ENCODE results near the gene ZSCAN26.

DNA sequence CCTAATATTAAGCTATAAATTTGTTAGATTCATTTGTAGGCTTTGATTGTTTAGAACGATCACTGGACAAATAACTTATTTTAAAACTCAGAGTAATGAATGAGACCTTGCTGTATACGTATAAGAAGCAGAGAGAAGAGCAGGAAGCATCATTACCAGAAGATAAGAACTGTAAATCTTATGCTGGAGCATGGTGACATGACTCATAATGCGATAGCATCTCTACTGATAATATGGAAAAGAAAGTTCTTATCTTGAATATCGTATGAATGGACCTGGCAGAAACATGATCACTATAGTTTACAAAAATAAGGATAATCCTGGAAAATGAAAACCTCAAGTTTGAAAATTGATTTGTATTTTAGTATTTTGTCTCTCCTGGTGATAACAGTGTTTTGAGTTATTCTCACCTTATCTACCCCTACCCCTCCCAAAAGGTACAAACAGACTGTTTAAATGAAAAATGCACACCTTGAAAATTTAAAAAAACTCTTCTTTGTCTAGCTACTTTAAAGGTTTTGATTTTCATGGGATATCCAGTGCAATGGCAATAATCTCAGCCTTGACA is 2.0 kb upstream of the ZSCAN26 start:
- TF ChIP-seq, protein P1, sequence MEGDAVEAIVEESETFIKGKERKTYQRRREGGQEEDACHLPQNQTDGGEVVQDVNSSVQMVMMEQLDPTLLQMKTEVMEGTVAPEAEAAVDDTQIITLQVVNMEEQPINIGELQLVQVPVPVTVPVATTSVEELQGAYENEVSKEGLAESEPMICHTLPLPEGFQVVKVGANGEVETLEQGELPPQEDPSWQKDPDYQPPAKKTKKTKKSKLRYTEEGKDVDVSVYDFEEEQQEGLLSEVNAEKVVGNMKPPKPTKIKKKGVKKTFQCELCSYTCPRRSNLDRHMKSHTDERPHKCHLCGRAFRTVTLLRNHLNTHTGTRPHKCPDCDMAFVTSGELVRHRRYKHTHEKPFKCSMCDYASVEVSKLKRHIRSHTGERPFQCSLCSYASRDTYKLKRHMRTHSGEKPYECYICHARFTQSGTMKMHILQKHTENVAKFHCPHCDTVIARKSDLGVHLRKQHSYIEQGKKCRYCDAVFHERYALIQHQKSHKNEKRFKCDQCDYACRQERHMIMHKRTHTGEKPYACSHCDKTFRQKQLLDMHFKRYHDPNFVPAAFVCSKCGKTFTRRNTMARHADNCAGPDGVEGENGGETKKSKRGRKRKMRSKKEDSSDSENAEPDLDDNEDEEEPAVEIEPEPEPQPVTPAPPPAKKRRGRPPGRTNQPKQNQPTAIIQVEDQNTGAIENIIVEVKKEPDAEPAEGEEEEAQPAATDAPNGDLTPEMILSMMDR (IDR thresholded peaks at IDR 0.05) = no peak
- no peak for TF ChIP-seq POLR2A (IDR thresholded peaks at IDR 0.05)

All from right lobe of liver (tissue), 4 donors.